IPS-NIHi7 (cell line): ENCODE data around the gene ISOC2.
"Not testable (repeated sequence)": the region's sequence is repeated elsewhere in the genome, so short reads cannot be mapped to it uniquely, and the experiment has no call there.

ENCODE experiments used
- DNase-seq: peaks from one replicate; pipeline ENCODE4 v3.0.0; 2012; ENCODE audit warnings: mixed read lengths; ENCODE audit errors: extremely low spot score

ISOC2 gene

GRCh38 chr19:55441692-55442321, 19.6 kb downstream of the ISOC2 start:
- peak; percentile 84 for DNase-seq

- DNase-seq = no peak
These were observed 20.1 kb downstream of the ISOC2 start for GRCh38 chr19:55441319-55441691.

GRCh38 chr19:55440411-55441105, 20.9 kb downstream of the ISOC2 start:
- DNase-seq = peak; percentile 83

GRCh38 chr19:55439052-55439451, 22.4 kb downstream of the ISOC2 start:
- no peak for DNase-seq

GRCh38 chr19:55437410-55437809, 24.0 kb downstream of the ISOC2 start:
- DNase-seq = peak; percentile 92

- DNase-seq = no peak
These were observed 24.6 kb downstream of the ISOC2 start for GRCh38 chr19:55436847-55437246.

- no peak for DNase-seq
These were observed 26.4 kb downstream of the ISOC2 start for GRCh38 chr19:55435020-55435419.

- no peak for DNase-seq
These were observed 27.0 kb downstream of the ISOC2 start for GRCh38 chr19:55434356-55434919.

- DNase-seq = no peak
These were observed 28.1 kb downstream of the ISOC2 start for GRCh38 chr19:55433292-55433691.

GRCh38 chr19:55432241-55432959, 29.0 kb downstream of the ISOC2 start:
- DNase-seq = no peak

GRCh38 chr19:55431183-55431582, 30.3 kb downstream of the ISOC2 start:
- no peak for DNase-seq

GRCh38 chr19:55426042-55426441, 35.4 kb downstream of the ISOC2 start:
- no peak for DNase-seq

GRCh38 chr19:55424518-55424917, 36.9 kb downstream of the ISOC2 start:
- no peak for DNase-seq

GRCh38 chr19:55423225-55424005, 38.0 kb downstream of the ISOC2 start:
- no peak for DNase-seq

- DNase-seq = not testable (repeated sequence)
These were observed 40.2 kb downstream of the ISOC2 start for GRCh38 chr19:55421281-55421680.

- no peak for DNase-seq
These were observed 41.7 kb downstream of the ISOC2 start for GRCh38 chr19:55419624-55420236.

GRCh38 chr19:55419103-55419502, 42.3 kb downstream of the ISOC2 start:
- no peak for DNase-seq

GRCh38 chr19:55418185-55418584, 43.3 kb downstream of the ISOC2 start:
- peak; percentile 84 for DNase-seq

GRCh38 chr19:55410168-55410567, 51.3 kb downstream of the ISOC2 start:
- no peak for DNase-seq

- DNase-seq = not testable (repeated sequence)
These were observed 52.3 kb downstream of the ISOC2 start for GRCh38 chr19:55409179-55409578.

- no peak for DNase-seq
These were observed 52.9 kb downstream of the ISOC2 start for GRCh38 chr19:55408533-55408872.
